NCI-H446 (cell line): ENCODE data around the gene ITK.
"Not testable (repeated sequence)": the region's sequence is repeated elsewhere in the genome, so short reads cannot be mapped to it uniquely, and the experiment has no call there.

ENCODE experiments used
- DNase-seq, 2 experiments: peaks; one replicate each; lab custom pipeline; 2025; lab: John Stamatoyannopoulos, UW

Gene ITK

DNA sequence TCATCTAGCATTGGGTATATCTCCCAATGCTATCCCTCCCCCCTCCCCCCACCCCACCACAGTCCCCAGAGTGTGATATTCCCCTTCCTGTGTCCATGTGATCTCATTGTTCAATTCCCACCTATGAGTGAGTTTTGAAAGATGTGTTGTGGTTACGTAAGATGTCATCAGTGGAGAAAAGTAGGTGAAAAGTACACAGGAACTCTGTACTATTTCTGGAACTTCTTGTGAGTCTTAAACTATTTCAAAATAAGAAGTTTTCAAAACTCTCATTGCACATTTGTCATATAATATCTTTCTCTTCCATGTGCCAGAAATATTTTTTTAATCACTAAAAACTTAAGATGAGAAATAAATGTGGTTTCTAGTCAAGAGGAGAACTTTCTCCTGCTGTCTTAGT is 30.0 kb downstream of the ITK start:
- not testable (repeated sequence) for DNase-seq

DNA sequence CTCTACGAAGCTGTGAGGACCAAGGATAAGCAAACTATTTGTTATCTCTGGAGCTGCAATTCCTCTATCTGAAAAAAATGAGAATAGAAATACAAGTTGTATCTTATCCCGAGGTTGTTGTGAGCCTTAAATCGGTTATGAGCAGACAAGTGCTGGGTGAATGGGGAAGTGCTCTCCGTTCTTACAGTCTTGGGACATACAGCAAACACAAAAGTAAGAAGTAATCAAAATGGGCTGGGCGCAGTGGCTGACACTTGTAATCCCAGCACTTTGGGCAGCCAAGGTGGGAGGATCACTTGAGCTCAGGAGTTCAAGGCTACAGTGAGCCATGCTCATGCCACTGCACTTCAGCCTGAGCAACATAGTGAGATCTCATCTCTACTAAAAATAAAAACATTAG is 31.7 kb downstream of the ITK start:
- no peak for DNase-seq

DNA sequence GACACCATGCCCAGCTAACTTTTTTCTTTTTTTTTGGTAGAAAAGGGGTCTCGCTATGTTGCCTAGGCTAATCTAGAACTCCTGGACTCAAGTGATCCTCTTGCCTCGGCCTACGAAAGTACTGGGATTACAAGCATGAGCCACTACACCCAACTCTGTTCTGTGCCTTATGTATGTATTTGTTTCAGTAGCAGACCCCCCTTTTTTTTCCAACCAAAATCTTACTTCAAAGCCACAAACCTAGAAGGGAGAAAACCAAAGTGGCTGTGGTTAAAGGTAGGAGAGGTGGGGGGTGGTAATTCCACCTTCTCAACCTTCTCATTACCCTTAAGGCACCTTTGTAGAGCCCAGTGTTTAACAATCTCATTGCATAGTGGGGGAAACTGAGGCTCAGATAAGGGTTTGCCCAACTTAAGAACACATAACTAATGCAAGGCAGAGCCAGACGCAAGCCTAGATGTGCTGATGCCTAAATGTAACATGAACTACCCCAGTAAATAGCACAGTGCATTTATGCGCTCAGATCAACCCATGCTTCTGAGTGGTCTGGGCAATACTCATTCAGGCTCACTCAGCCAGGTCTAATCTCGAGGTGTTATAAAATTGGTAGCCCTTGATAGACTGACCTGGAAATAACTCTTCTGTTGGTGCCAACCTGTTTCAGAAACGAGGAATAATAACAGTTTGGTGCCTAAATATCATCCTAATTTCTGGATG is 33.0 kb downstream of the ITK start:
- DNase-seq = no peak

DNA sequence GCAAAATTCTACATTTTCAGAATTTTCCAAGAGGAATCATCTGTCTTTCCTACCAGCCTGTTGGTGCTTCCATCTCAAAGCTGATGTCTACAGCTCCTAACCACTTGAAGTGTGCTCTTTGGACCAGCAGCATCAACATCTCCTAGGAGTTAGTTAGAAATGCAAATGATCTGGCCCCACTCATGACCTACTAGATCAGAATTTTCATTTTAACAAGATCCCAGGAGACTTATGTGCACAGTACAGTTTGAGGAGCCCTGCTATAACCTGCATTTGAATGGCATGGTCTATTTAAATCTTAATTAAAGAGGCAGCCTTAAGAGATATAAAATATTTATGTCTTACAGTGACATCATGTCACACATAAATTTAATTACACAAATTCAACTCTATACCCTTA is 33.8 kb downstream of the ITK start:
- no peak for DNase-seq

DNA sequence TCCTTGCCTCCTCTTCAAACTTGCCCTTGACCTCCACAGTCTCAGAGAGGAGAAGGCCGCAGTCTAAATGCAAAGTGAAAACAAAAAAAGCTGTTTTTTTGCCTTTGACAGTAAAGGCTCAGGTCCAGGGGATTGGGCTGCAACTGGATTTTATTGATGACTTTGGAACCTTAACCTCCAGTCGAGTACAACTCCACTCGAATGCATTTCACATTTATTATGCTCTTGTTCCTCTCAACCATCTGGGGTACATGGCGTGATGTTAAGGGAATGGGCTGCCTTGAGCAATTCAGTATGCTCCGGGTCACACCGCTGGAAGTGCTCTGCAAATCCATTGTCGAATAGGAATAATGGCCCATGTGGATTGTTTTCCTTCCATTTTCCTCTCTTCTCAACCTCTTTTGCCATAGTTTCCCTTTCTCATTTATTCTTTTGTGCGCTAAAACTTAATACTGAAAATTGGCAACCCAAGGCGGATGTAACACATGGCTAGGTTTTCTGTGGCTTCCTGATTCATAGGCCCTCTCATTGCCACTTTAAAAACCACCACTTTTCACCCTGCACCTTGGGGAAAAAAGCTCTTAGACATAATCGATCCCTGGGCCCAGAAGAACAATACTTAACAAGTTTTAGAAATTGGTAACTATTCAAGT is 34.3 kb downstream of the ITK start:
- DNase-seq = no peak

DNA sequence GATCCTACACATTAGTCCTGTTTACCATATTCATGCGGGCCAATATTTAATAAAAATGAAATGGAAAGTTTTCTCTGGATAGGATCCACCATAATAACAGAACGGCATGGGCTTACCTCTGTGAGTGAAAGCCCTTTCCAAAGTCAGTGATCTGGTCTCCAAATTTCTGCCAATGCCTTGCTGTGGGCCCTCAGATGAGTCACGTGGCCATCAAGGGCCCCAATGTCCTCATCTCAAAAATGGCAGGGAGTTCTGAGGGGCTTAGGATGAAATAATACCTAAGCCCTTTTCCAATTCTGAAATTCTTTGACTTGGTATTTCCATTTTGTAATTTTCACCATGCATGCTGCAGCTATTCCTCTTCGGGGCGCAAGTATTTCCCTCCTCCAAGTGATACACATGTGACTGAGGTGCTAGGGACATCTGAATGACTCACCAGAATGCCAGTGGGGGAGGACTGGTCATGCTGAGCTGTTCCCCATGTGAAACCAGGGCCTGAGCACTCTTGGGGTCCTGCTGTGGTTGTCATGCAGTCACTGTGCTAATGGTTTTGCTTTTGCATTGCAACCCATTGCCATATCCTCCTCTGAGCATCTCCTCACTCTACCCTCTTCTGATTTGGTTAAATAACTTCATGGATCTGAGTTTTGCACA is 35.0 kb downstream of the ITK start:
- DNase-seq = no peak

DNA sequence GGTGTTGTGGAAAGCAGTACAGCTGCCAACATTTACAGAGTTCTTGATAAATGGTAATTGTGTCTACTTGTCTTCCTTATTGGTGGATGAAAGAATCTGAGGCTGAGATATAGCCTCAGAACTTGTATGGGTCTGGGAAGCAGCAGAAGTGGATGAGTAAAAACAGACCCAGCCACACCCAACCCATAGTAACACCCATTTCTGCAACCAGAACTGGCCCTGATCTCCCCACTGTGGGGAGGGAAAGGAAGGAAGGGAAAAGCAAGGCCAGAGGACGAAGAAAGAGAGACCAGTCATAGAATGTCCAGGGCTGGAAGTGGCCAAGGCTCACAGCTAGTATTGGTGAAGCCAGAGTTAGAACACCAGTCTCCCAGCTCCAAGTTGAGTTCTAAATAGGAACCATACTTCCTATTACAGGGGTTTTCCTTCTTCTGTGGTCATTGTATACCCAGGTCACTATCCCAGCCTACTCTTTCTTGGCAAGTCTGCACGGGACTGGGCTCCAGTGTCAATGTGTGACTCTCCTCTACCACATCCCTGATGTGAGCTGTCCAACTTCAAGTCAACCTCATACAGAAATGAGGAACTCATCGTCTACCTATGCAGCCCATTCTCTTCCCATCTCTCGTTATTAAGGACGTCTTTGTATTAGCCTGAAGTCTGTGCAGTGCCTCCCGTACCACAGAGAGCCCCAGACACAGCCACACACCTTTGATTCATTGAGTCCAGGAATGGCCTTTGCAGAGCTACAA is 35.9 kb downstream of the ITK start:
- no peak for DNase-seq

DNA sequence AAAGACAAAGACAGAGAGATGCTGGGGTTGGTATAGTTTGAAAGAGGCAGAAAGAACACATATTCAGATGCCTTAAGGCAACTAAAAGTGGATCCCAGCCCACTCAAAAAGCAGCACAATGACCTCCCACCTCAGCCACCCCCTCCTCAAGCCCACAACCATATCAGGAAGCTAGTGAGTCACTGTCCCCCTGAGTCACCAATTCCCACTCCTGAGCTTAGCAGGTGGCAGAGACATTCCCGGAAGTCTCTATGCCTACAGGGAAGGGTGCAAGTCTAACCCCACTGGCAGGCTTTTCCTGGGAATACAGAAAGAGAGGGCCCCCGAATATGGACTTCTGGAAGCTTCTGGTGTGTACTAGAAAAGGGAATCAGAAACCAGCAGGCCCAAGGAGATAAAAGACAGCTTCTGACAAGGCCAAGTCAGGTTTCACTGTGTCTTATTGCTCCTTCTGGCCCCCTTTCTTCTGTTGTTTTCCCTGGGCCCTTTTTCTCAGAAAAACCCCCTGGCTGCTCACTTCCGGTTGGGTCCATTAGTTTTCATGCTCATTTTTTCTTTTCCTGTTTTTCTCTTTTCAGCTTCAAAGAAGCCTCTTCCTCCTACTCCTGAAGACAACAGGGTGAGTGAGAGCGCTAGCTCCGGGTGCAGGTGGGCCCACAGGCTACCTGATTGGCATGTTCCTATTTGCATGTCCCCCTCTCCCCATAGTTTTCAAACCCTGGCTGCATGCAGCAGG is 36.8 kb downstream of the ITK start:
- DNase-seq = no peak

DNA sequence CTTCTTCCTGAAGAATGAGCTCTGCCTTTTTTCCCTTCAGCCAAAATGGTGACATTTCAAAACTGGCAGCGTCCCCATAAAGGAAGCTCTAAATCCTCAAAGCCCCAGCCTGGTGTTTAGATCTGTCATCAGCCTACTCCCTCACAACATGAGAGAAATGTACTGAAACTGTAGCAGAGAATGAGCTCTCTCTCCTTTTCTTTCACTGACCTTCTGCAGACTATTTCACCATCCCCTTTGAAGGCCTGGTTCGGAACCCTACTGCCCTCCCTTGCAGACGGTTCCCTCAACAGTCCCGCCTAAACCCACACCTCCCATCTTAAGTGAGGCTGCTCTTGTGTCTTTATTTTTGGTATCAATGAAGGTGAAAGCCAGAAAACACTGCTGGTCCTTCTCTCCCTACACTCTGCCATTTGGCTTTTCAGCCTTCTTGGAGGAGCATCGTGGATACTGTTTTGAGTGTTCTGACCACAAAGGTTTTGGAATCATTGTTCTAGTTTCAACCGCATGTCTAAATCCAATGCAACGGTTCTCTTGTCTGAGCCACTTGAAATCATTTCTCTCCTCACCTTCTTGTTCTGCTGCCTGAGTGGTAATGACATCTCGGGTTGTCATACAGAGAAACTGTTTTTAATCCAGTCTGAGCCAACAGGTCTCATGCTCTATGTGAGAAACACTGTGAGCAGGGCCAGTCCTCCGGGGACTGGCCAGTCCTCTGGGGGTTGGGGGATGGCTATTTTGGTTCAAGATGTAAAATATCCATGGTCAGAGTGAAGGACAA is 39.0 kb downstream of the ITK start:
- no peak for DNase-seq

DNA sequence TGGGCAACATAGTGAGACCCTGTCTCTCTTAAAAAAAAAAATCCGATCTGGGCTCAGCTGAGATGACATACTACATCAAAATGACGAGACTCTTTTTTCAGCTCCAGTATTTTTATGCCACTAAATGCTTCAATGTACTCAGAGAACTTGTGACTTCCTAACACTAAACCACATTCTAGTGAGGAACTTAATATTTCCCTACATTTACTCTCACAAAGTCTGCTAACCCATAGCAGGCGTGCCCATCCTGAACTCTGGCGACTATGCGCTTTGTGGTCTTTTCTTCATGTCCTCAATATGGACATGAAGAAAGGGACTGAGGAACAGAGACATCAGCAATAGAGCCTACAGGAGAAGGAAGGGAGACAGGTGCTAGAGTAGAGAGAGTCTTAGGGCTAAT is 41.3 kb downstream of the ITK start:
- DNase-seq = no peak

DNA sequence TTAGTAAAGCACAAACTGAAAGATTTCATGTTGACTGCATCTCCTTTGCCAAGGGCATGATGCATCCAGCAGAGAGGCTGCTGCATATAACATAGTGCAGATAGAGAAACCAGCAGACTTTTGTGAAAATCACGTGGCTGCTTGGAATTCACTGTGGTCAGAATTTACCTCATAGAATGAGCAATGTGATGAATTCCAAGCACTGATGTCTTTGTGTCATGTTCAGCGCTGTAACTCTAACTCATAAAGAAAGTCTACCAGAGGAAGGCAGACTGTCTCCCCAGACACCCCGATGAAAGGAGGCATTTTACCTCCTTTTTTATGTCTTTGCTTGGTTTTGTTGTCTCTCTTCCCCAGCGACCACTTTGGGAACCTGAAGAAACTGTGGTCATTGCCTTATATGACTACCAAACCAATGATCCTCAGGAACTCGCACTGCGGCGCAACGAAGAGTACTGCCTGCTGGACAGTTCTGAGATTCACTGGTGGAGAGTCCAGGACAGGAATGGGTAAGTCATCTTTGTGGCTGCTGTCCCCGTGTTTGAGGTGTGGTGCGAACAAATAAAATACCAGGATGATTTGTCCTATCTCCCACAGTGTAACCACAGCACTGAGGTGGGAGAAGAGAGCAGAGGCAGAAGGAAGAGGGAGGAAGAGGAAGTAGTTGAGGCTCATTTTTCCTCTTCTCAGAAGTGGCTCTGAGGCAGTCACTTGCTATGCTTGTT is 42.0 kb downstream of the ITK start:
- no peak for DNase-seq

DNA sequence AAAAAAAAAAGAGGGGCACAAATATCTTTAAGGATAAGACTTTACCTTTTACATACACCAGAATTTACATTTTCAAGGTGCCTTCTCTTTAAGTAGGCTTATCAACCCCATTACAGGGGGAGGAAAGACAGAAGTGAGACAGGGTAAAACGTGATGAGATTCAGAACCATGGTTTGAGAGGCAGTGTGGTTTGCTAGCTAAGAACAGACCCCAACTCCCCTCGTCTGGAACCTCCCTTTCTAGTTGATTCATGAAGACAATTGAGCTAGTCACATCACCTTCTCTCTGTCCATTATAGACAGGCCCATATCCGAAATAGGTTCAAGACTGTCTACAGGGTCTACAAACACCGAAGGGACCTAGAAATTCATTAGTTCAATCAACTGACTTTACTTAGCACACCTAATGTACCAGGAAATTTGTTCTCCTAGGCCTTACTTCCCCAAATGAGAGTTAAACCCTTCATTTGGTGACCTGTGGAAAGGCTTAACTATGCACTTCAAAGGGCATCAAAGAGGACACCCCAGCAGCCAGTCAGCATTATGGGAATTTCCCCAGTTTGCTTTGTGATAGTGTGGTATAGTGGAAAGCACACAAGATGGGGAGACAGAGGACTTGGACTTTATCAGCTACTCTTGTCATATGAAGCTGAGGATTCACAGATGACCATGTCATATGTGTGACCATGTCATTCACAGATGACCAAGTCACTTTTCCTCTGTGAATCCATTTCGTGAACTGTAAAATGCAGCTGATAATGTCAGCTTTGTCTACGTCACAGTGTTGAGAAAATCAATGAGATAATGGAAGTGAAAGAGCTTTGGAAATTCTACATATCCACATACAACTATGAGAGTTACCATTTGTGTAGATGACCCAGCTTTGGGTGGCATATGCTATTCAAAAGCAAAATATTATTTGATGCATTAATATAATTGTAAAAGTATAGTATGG is 45.1 kb downstream of the ITK start:
- no peak for DNase-seq

DNA sequence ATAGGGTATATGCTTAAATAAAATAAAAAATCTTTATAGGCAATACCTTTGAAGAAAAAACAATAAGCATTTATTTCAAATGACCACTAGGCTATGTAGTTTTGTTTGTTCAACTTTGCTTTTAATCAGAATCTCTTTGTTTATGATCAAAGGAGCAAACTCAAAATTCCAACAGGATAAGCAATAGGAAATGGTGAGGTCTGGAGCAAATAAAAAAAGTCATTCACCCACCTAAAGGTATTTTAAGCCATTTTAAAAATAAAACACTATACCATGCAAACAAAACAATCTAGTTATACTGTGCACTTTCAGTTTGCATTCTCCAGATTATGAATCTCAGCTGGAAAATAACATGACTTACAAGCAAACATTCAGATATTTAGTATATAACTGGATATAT is 50.0 kb downstream of the ITK start:
- DNase-seq = no peak

DNA sequence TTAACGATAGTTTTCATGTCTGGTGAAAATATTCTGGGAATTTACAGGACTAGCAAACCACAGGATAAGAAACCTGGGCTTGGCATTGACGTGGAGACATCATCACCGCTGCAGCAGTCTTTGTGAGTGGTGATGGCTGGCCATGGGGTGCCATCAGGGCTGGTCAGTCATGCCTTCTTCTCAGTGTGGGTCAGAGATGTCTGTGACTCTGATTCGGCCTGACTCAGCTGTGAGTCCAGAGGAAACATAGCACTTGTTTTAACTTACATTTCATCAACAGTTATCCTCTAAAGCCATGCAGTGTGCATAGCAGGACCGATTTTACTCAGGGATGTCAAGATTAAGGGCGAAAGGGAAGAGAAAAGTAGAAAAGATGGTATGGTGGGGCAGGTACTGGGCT is 52.1 kb downstream of the ITK start:
- no peak for DNase-seq

DNA sequence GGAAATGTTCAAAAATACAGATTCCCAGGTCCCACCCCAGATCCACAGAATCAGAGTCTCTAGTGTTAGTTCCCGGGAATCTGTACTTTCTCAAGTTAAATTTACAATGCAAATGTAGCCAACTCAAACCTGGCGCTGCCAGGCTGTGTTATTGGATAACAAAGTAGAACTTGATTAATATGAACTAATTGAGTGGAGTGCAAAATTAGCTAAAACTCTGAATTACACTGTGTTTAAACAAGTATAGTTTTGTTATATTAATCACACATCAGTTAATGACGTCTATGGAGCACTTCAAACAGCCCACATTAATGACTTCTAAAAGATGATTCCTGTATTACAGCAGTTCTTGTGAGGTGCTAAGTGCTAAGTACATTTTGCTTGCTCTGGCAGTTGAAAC is 52.9 kb downstream of the ITK start:
- DNase-seq = no peak

DNA sequence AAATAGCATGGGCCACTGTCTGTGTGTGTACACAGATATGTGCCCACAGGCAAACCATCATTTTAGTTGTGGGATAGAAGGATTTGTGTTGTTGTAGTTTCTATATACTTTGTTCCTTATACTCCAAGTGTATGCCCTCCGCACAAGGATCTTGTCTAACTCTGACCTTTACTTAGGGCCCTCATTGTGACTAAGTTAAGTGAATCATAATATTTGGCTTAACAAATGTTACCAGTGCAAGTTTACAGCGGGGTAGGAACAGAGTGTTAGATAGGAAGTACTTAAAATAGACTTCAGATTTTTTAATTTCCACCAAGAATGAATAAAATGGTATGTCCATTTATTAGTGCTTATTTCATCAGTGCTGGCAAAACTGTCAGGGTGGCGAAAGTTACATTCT is 55.8 kb downstream of the ITK start:
- no peak for DNase-seq

DNA sequence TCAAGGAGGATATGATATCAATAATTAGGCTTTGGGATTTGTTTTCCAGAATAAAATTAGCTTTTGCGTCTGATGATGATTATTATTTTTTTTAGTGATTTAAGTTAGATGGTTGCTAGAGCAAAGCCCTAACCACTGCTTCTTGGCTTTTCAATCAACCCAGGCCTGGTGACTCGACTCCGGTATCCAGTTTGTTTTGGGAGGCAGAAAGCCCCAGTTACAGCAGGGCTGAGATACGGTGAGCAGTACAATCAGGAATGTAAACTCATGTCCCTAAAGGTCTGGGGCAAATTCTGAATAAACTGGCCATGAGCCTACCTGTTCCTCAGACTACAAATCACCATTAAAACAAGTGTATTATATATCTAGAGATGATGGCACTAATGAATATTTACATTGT is 60.8 kb downstream of the ITK start:
- no peak for DNase-seq

DNA sequence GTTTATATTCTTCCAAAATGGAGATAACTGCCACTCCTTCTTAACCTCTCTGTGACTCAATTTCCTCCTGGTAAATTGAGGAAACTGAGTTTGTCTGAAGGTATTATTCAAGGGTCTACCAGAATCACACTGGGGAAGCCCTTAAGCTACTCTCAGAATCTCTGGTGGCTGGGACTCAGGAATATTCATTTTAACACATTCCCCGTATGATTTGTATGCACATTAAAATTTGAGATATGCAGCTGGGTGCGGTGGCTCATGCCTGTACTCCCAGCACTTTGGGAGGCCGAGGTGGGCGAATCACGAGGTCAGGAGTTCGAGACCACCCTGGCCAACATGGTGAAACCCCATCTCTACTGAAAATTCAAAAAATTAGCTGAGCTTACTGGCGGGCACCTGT is 64.1 kb downstream of the ITK start:
- not testable (repeated sequence) for DNase-seq

DNA sequence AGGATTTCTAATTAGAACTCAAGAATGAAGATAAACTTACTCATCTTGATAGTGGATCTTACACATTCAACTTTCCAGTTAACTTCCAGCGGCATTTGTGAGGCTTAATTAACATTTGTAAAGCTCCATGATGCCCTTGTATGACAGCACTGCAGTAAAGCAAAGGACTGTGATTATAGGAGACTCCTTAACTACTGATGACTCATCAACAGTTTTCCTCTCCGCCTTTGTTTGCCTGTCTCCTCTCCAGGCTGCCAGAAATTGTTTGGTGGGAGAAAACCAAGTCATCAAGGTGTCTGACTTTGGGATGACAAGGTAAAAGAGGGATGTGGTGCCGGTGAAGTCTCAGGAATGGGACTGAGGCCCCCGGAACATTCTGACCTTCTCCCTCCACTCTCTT is 64.8 kb downstream of the ITK start:
- no peak for DNase-seq
